CD4-positive, CD25-positive, alpha-beta regulatory T cell (primary cell): ENCODE measurements around the gene METTL6. TPM values are rescaled to one million over a fixed set of nuclear protein-coding genes. Genes with fewer than 3 reads are reported as not detected.
A peak's percentile ranks its signal among the peaks of the same experiment; 100 is the strongest.

ENCODE experiments used
- ATAC-seq, 2 donors: fragments of 150-1000 bp; cut with Tn5 transposase; one replicate each; pipeline ENCODE4 v1.10.0; 2021; ENCODE audit warnings: low read depth in 2 of 2, moderate number of reproducible peaks in 2 of 2, moderate library complexity in 1 of 2
- DNase-seq, 3 donors: peaks; one replicate each; pipeline versions ENCODE4 v3.0.0 to v3.0.0-alpha.2; 2012 to 2022; ENCODE audit warnings: mixed read lengths in 1 of 3
- H3K27ac ChIP-seq: one replicate; pipeline ENCODE4 v1.7.0; 2013; ENCODE audit warnings: mild to moderate bottlenecking, low read length; ENCODE audit not compliant: insufficient read depth, poor library complexity, severe bottlenecking
- H3K27me3 ChIP-seq: one replicate; pipeline ENCODE4 v1.7.0; 2013; ENCODE audit warnings: low read length; ENCODE audit not compliant: control insufficient read depth, insufficient read depth
- H3K36me3 ChIP-seq: one replicate; pipeline ENCODE4 v1.7.0; 2013; ENCODE audit warnings: mild to moderate bottlenecking, low read length, moderate library complexity; ENCODE audit not compliant: control insufficient read depth, insufficient read depth
- H3K4me1 ChIP-seq: 2 replicates; pipeline ENCODE4 v1.7.0; 2013; ENCODE audit warnings: mild to moderate bottlenecking, low read length; ENCODE audit not compliant: insufficient read depth, control insufficient read depth, poor library complexity, severe bottlenecking
- H3K4me3 ChIP-seq: one replicate; pipeline ENCODE4 v1.7.0; 2013; ENCODE audit warnings: low read depth, mild to moderate bottlenecking, low read length, moderate library complexity
- H3K9me3 ChIP-seq, 2 experiments: 1 replicate in 1 of 2; 2 replicates in 1 of 2; pipeline ENCODE4 v1.7.0; 2013; ENCODE audit warnings: low read length in 2 of 2, mild to moderate bottlenecking in 1 of 2, moderate library complexity in 1 of 2; ENCODE audit not compliant: control insufficient read depth in 2 of 2
- H3K27ac Mint-ChIP-seq, 3 donors: one replicate each; pipeline ENCODE4 v1.8.0; 2020 to 2022; ENCODE audit warnings: mild to moderate bottlenecking in 3 of 3, mixed read lengths in 3 of 3, moderate library complexity in 2 of 3
- H3K27me3 Mint-ChIP-seq: one replicate; pipeline ENCODE4 v1.8.0; 2022; ENCODE audit warnings: mild to moderate bottlenecking, mixed read lengths
- H3K36me3 Mint-ChIP-seq: one replicate; pipeline ENCODE4 v1.8.0; 2020; ENCODE audit warnings: mixed read lengths
- H3K4me1 Mint-ChIP-seq, 4 donors: one replicate each; pipeline ENCODE4 v1.8.0; 2020 to 2022; ENCODE audit warnings: mixed read lengths in 4 of 4, mild to moderate bottlenecking in 1 of 4
- H3K4me3 Mint-ChIP-seq, 4 donors: one replicate each; pipeline ENCODE4 v1.8.0; 2020 to 2022; ENCODE audit warnings: mild to moderate bottlenecking in 4 of 4, mixed read lengths in 4 of 4, moderate library complexity in 3 of 4
- H3K9me3 Mint-ChIP-seq, 7 donors: one replicate each; pipeline ENCODE4 v1.8.0; 2020 to 2022; ENCODE audit warnings: mixed read lengths in 7 of 7, mild to moderate bottlenecking in 3 of 7, moderate library complexity in 2 of 7
- polyA plus RNA-seq, 4 donors: library from polyadenylated mRNA; unstranded; fragments of 300-500 nt; fragmentation: Illumina TruSeq; gene quantifications; one replicate each; pipeline ENCODE4 v1.2.3, GENCODE V29; 2021
- total RNA-seq: library from RNA; stranded (reverse); gene quantifications from one replicate; pipeline ENCODE4 v1.2.3, GENCODE V29; 2022

Gene METTL6
- total and polyA plus RNA-seq, 5 donors from 2014 or later, result 9.4 to 18.0 (median 16.1) TPM

DNA sequence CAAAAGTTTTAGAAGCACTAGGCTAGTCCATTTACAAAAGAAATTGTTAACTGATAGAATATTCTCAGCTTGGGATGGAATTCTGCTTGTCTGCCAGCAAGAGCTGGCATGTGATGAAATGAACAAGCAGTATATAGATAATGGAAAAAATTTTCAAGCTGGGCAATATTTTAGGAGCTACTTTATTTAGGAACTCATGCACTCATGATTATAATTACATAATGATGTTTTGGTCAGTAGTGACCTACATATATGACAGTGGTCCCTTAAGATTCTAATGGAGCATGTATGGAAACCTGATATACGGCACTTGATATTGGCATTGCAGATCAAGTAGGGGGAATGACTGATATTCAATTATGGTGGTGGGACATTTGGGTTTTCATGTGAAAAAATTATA, 6.2 kb upstream of the METTL6 start:
- no peaks in the 10 kb centered on the region for H3K27me3 ChIP-seq
- DNase-seq (no peak), ATAC-seq (no peak)
- Mint-ChIP-seq H3K36me3 (peaks cover 33% of the 10 kb centered on the region), H3K27ac (no peak overlapping the region), H3K9me3 (no peaks in the 10 kb centered on the region), H3K4me1 (peaks cover 27 to 49% (median 38%) of the 10 kb centered on the region in 4 donors), H3K4me3 (peak overlapping the region in 1 of 4 donors; percentile 50), H3K27me3 (no peaks in the 10 kb centered on the region)
- no peak overlapping the region for H3K4me3 ChIP-seq
- H3K9me3 ChIP-seq, result no peaks in the 10 kb centered on the region
- H3K36me3 ChIP-seq, result peaks cover 81% of the 10 kb centered on the region
- peaks cover 30% of the 10 kb centered on the region for H3K4me1 ChIP-seq
- no peak overlapping the region for H3K27ac ChIP-seq

DNA sequence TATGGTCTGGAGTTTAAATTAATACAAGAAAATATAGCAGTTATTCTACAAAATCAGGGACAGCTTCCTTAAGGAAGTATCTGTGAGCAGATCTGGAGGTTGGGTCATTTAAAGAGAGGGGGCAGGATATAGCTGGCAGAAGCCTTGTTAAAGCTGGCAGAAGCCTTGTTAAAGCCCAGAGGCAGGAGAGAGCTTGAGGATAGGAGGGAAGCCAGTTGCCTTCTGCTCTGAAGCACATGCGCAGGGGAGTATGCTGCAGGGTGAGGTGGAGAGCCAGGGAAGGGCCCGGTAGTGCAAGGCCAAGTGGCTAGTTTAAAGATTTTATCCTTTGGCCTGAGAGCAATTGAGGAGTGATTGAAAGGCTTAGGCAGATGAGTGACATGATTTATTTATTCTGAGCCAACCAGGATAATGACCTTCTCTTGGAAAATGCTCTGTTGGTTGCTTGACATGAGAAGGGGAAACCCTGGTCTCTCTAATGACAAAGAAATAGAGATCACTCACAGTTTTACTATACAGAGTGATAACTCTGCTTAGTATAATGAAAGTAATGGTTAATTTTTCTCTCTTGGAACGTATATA, 4.0 kb upstream of the METTL6 start:
- no peak for ATAC-seq
- Mint-ChIP-seq H3K27ac (peak overlapping the region in 1 of 3 donors; percentile 42), H3K4me1 (peaks cover 35 to 64% (median 48%) of the 10 kb centered on the region in 4 donors), H3K36me3 (peaks cover 29% of the 10 kb centered on the region), H3K4me3 (peak overlapping the region in 2 of 4 donors; percentile 49 to 92), H3K9me3 (no peaks in the 10 kb centered on the region), H3K27me3 (no peaks in the 10 kb centered on the region)
- no peak for DNase-seq
- Histone ChIP-seq H3K4me3 (no peak overlapping the region), H3K27ac (no peak overlapping the region), H3K4me1 (peaks cover 46% of the 10 kb centered on the region), H3K9me3 (no peaks in the 10 kb centered on the region), H3K27me3 (no peaks in the 10 kb centered on the region), H3K36me3 (peaks cover 60% of the 10 kb centered on the region)

DNA sequence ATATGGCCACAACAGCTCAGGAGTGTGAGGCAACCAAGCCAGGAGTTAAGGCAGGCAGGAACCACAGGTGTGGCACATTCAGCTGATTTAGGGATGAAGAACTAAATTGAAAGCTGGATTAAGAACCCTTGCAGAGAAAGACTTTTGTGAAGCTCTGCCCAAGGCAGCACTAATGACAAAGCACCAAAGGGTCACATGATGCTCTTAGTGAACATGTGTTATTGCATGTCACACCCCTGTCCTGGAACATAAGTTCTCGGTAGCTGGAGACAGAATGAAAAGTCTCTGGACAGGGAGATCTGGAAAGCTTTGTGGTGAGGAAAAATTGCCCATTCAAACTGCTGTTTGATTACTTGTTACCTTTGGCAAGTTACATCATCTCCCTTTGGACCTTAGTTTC, 3.3 kb upstream of the METTL6 start:
- H3K4me3 ChIP-seq, result peak overlapping the region; percentile 97
- no peak overlapping the region for H3K27ac Mint-ChIP-seq
- H3K4me1 Mint-ChIP-seq, result peaks cover 35 to 71% (median 53%) of the 10 kb centered on the region in 4 donors
- no peaks in the 10 kb centered on the region for H3K27me3 Mint-ChIP-seq
- peaks cover 52% of the 10 kb centered on the region for H3K4me1 ChIP-seq
- H3K36me3 ChIP-seq, result peaks cover 53% of the 10 kb centered on the region
- ATAC-seq, result no peak
- H3K9me3 Mint-ChIP-seq, result no peaks in the 10 kb centered on the region
- H3K27ac ChIP-seq, result no peak overlapping the region
- H3K9me3 ChIP-seq, result no peaks in the 10 kb centered on the region
- DNase-seq, result no peak
- peaks cover 29% of the 10 kb centered on the region for H3K36me3 Mint-ChIP-seq
- H3K4me3 Mint-ChIP-seq, result peak overlapping the region in 2 of 4 donors; percentile 41 to 92
- no peaks in the 10 kb centered on the region for H3K27me3 ChIP-seq

DNA sequence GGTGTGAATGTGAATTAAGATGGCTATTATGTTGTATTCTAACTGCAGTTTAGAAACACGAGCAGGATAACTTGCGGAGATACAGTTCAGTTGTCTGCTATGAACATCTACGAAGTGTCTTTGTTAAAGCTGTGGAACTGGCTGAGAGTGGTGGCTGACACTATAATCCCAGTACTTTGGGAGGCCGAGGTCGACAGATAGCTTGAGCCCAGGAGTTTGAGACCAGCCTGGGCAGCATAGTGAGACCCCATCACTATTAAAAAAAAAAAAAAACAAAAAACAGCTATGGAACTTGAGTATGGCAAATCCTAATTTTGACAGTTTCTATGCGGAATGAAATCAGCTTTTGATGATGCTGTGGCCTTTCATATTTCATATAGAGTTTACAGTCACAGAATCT, 1.7 kb upstream of the METTL6 start:
- ATAC-seq (no peak), DNase-seq (no peak)
- Histone ChIP-seq H3K36me3 (peaks cover 37% of the 10 kb centered on the region), H3K4me1 (peaks cover 61% of the 10 kb centered on the region), H3K27ac (no peak overlapping the region), H3K27me3 (no peaks in the 10 kb centered on the region), H3K4me3 (peak overlapping the region; percentile 97), H3K9me3 (no peaks in the 10 kb centered on the region)
- H3K4me1 Mint-ChIP-seq, result peaks cover 42 to 80% (median 58%) of the 10 kb centered on the region in 4 donors
- H3K36me3 Mint-ChIP-seq, result peaks cover 32% of the 10 kb centered on the region
- H3K9me3 Mint-ChIP-seq, result no peaks in the 10 kb centered on the region
- H3K4me3 Mint-ChIP-seq, result peak overlapping the region; percentile 92 to 100 (median 98)
- no peaks in the 10 kb centered on the region for H3K27me3 Mint-ChIP-seq
- peak overlapping the region; percentile 96 to 99 (median 97) for H3K27ac Mint-ChIP-seq

DNA sequence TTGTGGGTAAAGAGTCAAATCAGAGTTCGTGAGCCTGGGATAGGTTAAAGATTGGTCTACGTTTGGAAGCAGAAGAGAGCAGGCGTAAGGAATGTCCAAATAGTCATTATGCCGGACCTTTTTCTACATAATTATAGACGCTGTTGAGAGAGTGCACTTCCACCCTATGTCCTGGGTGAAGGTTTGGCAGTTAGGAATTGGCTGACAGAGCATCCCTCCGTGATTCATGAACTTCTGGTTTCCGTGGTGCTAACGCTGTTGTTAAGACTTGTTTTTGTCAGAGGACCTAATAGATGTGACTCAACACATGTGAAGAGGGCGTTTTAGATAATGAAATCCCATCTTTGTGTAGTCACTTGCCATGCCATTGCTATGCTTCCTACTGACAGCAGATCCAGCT, 1.2 kb upstream of the METTL6 start:
- Mint-ChIP-seq H3K27me3 (no peaks in the 10 kb centered on the region), H3K27ac (peak overlapping the region; percentile 96 to 99 (median 97)), H3K36me3 (peaks cover 31% of the 10 kb centered on the region), H3K4me1 (peaks cover 40 to 81% (median 56%) of the 10 kb centered on the region in 4 donors), H3K4me3 (peak overlapping the region; percentile 92 to 100 (median 98)), H3K9me3 (no peaks in the 10 kb centered on the region)
- ATAC-seq, result peak; percentile 47 to 60
- H3K36me3 ChIP-seq, result peaks cover 34% of the 10 kb centered on the region
- H3K9me3 ChIP-seq, result no peaks in the 10 kb centered on the region
- peak overlapping the region; percentile 97 for H3K4me3 ChIP-seq
- H3K27ac ChIP-seq, result no peak overlapping the region
- H3K4me1 ChIP-seq, result peaks cover 61% of the 10 kb centered on the region
- H3K27me3 ChIP-seq, result no peaks in the 10 kb centered on the region
- peak in 1 of 3 donors; percentile 52 for DNase-seq

DNA sequence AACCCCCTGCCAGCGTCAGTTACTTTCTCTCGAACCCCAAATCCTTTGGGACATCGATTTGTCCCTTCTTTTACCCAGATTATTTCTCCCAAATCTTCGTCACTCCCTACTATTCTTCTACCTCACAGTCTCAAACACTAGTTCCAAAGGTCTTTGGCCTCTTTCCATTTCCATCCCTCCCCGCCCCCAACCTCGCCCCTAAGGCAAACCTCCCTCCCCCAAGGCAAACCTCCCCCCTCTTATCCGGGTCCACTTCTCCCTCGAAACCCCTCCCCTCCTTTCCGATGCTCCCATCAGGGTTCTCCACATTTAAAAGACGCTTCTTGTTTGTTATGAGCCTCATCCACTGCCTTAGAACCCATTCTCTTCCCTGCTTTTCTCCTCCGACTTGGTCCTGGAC, 637 bp upstream of the METTL6 start:
- no peaks in the 10 kb centered on the region for H3K27me3 ChIP-seq
- H3K36me3 ChIP-seq, result peaks cover 32% of the 10 kb centered on the region
- H3K4me3 ChIP-seq, result peak overlapping the region; percentile 97
- peaks cover 28% of the 10 kb centered on the region for H3K36me3 Mint-ChIP-seq
- DNase-seq (no peak), ATAC-seq (no peak)
- no peaks in the 10 kb centered on the region for H3K9me3 ChIP-seq
- peaks cover 35 to 77% (median 53%) of the 10 kb centered on the region in 4 donors for H3K4me1 Mint-ChIP-seq
- H3K27me3 Mint-ChIP-seq, result no peaks in the 10 kb centered on the region
- peak overlapping the region; percentile 82 for H3K27ac ChIP-seq
- peak overlapping the region; percentile 92 to 100 (median 98) for H3K4me3 Mint-ChIP-seq
- H3K4me1 ChIP-seq, result peaks cover 61% of the 10 kb centered on the region
- H3K27ac Mint-ChIP-seq, result peak overlapping the region; percentile 96 to 99 (median 97)
- H3K9me3 Mint-ChIP-seq, result no peaks in the 10 kb centered on the region

DNA sequence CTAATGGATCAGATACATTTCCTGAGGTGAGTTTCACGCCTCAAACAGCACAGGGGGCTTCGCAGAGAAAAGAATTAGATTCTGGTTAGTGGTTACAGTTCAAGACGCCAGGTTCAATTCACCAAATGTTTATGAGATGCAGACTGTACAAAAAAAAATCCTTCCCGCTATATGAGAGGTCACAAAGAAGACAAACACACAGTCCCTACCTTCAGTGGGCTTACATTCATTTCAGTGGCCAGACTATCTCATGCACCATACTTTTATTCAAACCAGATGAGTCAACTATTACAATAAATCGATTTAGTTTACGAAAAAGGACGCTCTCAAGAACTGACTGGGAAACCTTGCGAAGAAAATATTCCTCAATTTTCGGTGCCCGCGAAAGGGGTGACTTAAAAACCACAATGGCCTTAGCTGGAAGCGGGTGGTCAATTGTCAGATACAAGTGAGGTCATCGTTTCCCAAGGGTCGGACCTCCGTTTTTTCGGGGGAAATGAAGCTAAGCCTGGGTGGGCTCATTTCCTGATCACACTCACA, 695 bp downstream of the METTL6 start:
- Mint-ChIP-seq H3K36me3 (peaks cover 31% of the 10 kb centered on the region), H3K9me3 (no peaks in the 10 kb centered on the region), H3K4me1 (peaks cover 27 to 80% (median 51%) of the 10 kb centered on the region in 4 donors), H3K27me3 (no peaks in the 10 kb centered on the region), H3K4me3 (peak overlapping the region; percentile 92 to 100 (median 98)), H3K27ac (peak overlapping the region; percentile 96 to 99 (median 97))
- no peak for DNase-seq
- Histone ChIP-seq H3K4me3 (peak overlapping the region; percentile 97), H3K36me3 (peaks cover 32% of the 10 kb centered on the region), H3K27me3 (no peaks in the 10 kb centered on the region), H3K9me3 (no peaks in the 10 kb centered on the region), H3K27ac (peak overlapping the region; percentile 82), H3K4me1 (peaks cover 61% of the 10 kb centered on the region)
- ATAC-seq, result no peak

DNA sequence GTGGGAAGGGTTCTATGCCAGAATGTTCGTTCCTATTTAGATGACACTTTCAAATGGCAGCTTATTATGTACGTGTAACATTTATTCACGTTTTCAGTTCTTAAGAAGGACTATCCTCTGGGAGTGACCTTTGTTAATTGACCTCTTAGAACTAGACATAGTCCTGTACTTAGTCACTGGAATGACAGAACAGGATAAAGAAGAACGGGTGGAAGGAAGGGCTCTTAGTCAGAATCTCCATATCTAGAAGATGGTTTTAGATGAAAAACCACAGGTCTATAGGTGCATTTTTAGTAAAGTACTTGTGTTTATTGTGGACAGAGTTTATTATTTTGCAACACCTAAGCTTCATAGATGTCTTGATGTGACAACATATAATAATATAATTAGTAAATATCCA, 6.5 kb downstream of the METTL6 start:
- Histone ChIP-seq H3K27ac (no peak overlapping the region), H3K9me3 (no peaks in the 10 kb centered on the region), H3K4me3 (no peak overlapping the region), H3K36me3 (peaks cover 50% of the 10 kb centered on the region), H3K27me3 (no peaks in the 10 kb centered on the region), H3K4me1 (peaks cover 12% of the 10 kb centered on the region)
- ATAC-seq (no peak), DNase-seq (no peak)
- Mint-ChIP-seq H3K4me3 (no peak overlapping the region), H3K27me3 (no peaks in the 10 kb centered on the region), H3K4me1 (peaks cover 24 to 45% (median 29%) of the 10 kb centered on the region in 4 donors), H3K9me3 (no peaks in the 10 kb centered on the region), H3K36me3 (peaks cover 34% of the 10 kb centered on the region), H3K27ac (no peak overlapping the region)
